ENCODE results near the gene ANXA8.

The ANXA8 gene

GRCh38 chr10:47454008-47454779 is 29.7 kb downstream of the ANXA8 start:
- no peak for TF ChIP-seq ZNF274 (IDR thresholded peaks at IDR 0.05; ENCODE audit: low read depth, low read length)
- no peak for TF ChIP-seq SUZ12 (IDR thresholded peaks at IDR 0.05; ENCODE audit: extremely low read depth, insufficient read depth, insufficient read length)
- Histone ChIP-seq H3K4me3 (ENCODE audit: insufficient read length, low read depth) (no peak overlapping the region), H3K27me3 (ENCODE audit: insufficient read depth, insufficient read length) (no peaks in the 10 kb centered on the region), H3K9me3 (ENCODE audit: insufficient read depth, low read length) (no peaks in the 10 kb centered on the region), H3K9ac (ENCODE audit: insufficient read length, low read depth) (no peak overlapping the region), H3K36me3 (ENCODE audit: insufficient read depth, insufficient read length, low read length) (no peaks in the 10 kb centered on the region), H3K4me1 (ENCODE audit: insufficient read depth, insufficient read length) (peaks cover 9% of the 10 kb centered on the region)
- DNase-seq (ENCODE audit: low read depth, low spot score) = no peak

GRCh38 chr10:47453141-47454007 is 30.5 kb downstream of the ANXA8 start:
- H3K9ac ChIP-seq (ENCODE audit: insufficient read length, low read depth) = no peak overlapping the region
- TF ChIP-seq SUZ12 (IDR thresholded peaks at IDR 0.05; ENCODE audit: extremely low read depth, insufficient read depth, insufficient read length) (no peak), ZNF274 (IDR thresholded peaks at IDR 0.05; ENCODE audit: low read depth, low read length) (no peak), YY1 (IDR thresholded peaks at IDR 0.05; ENCODE audit: insufficient read depth, insufficient read length) (no peak)
- H3K4me3 ChIP-seq (ENCODE audit: insufficient read length, low read depth) = no peak overlapping the region
- no peaks in the 10 kb centered on the region for H3K9me3 ChIP-seq (ENCODE audit: insufficient read depth, low read length)
- peaks cover 9% of the 10 kb centered on the region for H3K4me1 ChIP-seq (ENCODE audit: insufficient read depth, insufficient read length)
- H3K36me3 ChIP-seq (ENCODE audit: insufficient read depth, insufficient read length, low read length) = no peaks in the 10 kb centered on the region
- DNase-seq (ENCODE audit: low read depth, low spot score) = no peak
- H3K27me3 ChIP-seq (ENCODE audit: insufficient read depth, insufficient read length) = no peaks in the 10 kb centered on the region

DNA sequence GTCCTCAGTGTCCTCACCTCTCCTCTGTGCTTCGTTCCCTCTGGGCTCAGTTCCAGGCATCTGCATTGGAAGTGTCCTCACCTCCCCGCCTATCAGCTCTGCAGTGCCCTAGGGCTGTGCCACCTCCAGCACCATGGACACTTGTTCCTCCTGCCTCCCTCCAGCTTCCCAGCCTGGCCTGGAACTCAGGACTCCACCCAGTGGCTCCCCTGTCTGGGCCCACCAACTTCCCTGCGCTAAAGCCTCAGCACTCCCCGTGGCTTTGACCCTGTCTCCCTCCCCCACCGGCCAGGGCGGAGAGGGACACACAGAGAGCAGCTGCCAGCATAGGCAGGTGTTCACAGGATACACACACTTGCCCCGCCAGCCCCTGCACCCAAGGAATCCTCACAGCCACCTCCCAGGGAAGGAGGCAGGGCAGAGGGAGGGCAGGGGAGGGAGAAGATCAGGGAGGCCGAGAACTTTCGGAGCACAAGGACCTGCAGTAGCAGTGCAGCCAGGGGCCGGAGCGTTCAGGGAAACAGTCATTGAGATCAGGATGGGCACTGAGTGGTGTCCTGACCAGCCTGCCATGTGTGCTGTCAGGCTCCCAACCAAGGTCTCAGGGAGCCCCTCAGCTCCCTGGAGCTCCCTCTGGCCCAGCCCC is 31.3 kb downstream of the ANXA8 start:
- TF ChIP-seq SUZ12 (IDR thresholded peaks at IDR 0.05; ENCODE audit: extremely low read depth, insufficient read depth, insufficient read length) = no peak
- TF ChIP-seq YY1 (IDR thresholded peaks at IDR 0.05; ENCODE audit: insufficient read depth, insufficient read length) = no peak
- TF ChIP-seq ZNF274 (IDR thresholded peaks at IDR 0.05; ENCODE audit: low read depth, low read length) = no peak
- Histone ChIP-seq H3K4me1 (ENCODE audit: insufficient read depth, insufficient read length) (peaks cover 9% of the 10 kb centered on the region), H3K4me3 (ENCODE audit: insufficient read length, low read depth) (no peak overlapping the region), H3K9me3 (ENCODE audit: insufficient read depth, low read length) (no peaks in the 10 kb centered on the region), H3K9ac (ENCODE audit: insufficient read length, low read depth) (no peak overlapping the region), H3K27me3 (ENCODE audit: insufficient read depth, insufficient read length) (no peaks in the 10 kb centered on the region), H3K36me3 (ENCODE audit: insufficient read depth, insufficient read length, low read length) (no peaks in the 10 kb centered on the region)
- DNase-seq (ENCODE audit: low read depth, low spot score) = no peak

- Histone ChIP-seq H3K9ac (ENCODE audit: insufficient read length, low read depth) (no peak overlapping the region), H3K9me3 (ENCODE audit: insufficient read depth, low read length) (no peaks in the 10 kb centered on the region), H3K27me3 (ENCODE audit: insufficient read depth, insufficient read length) (no peaks in the 10 kb centered on the region), H3K4me1 (ENCODE audit: insufficient read depth, insufficient read length) (peaks cover 9% of the 10 kb centered on the region), H3K36me3 (ENCODE audit: insufficient read depth, insufficient read length, low read length) (no peaks in the 10 kb centered on the region), H3K4me3 (ENCODE audit: insufficient read length, low read depth) (no peak overlapping the region)
- DNase-seq (ENCODE audit: low read depth, low spot score) = no peak
- no peak for TF ChIP-seq ZNF274 (IDR thresholded peaks at IDR 0.05; ENCODE audit: low read depth, low read length)
- no peak for TF ChIP-seq YY1 (IDR thresholded peaks at IDR 0.05; ENCODE audit: insufficient read depth, insufficient read length)
- TF ChIP-seq SUZ12 (IDR thresholded peaks at IDR 0.05; ENCODE audit: extremely low read depth, insufficient read depth, insufficient read length) = no peak
Observed at GRCh38 chr10:47451998-47452494, 31.9 kb downstream of the ANXA8 start.

DNA sequence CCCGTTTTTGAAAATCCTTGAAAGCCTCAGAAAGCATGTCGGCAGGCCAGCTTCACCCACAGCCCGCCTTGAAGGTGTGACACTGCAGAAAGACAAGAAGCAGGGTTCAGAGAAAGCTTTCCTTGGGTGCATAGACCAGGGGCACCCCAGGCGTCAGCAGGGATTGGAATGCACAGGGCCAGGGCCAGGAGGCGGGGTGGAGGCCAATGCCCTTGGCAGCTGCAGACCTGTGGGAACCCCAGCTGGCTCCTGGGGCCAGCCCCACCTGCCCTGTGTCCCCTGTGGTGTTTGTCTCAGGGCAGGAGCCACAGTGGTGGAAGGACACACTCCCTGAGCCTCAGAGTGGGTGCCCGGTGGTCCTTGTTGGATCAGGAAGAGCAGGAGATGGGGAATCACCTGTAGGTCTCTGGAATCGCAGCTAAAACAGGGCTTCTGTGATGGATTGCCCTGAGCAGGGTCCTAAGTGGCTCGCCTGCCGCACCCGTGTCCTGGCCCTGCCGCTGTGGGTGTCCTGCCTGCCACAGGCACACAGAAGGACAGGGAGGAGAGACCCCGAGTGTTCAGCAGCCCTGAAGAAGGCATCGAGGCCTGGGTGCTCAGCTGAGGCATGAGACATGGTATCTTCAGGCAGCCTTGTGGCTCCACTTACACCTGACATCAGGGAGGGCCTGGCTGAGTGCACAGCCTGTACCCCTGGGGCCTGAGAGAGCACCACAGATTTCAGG is 32.5 kb downstream of the ANXA8 start:
- DNase-seq (ENCODE audit: low read depth, low spot score) = no peak
- H3K4me1 ChIP-seq (ENCODE audit: insufficient read depth, insufficient read length) = peaks cover 9% of the 10 kb centered on the region
- H3K27me3 ChIP-seq (ENCODE audit: insufficient read depth, insufficient read length) = no peaks in the 10 kb centered on the region
- peaks cover 2% of the 10 kb centered on the region; the same call in 1 of the 2 replicates for H3K9me3 ChIP-seq (ENCODE audit: insufficient read depth, low read length)
- no peak overlapping the region for H3K4me3 ChIP-seq (ENCODE audit: insufficient read length, low read depth)
- TF ChIP-seq SUZ12 (IDR thresholded peaks at IDR 0.05; ENCODE audit: extremely low read depth, insufficient read depth, insufficient read length) = no peak
- no peak for TF ChIP-seq ZNF274 (IDR thresholded peaks at IDR 0.05; ENCODE audit: low read depth, low read length)
- no peak for TF ChIP-seq YY1 (IDR thresholded peaks at IDR 0.05; ENCODE audit: insufficient read depth, insufficient read length)
- H3K9ac ChIP-seq (ENCODE audit: insufficient read length, low read depth) = no peak overlapping the region
- no peaks in the 10 kb centered on the region for H3K36me3 ChIP-seq (ENCODE audit: insufficient read depth, insufficient read length, low read length)

- Histone ChIP-seq H3K9me3 (ENCODE audit: insufficient read depth, low read length) (peaks cover 12% of the 10 kb centered on the region), H3K4me1 (ENCODE audit: insufficient read depth, insufficient read length) (peaks cover 9% of the 10 kb centered on the region), H3K4me3 (ENCODE audit: insufficient read length, low read depth) (no peak overlapping the region), H3K36me3 (ENCODE audit: insufficient read depth, insufficient read length, low read length) (no peaks in the 10 kb centered on the region), H3K27me3 (ENCODE audit: insufficient read depth, insufficient read length) (no peaks in the 10 kb centered on the region), H3K9ac (ENCODE audit: insufficient read length, low read depth) (no peak overlapping the region)
- no peak for DNase-seq (ENCODE audit: low read depth, low spot score)
- TF ChIP-seq ZNF274 (IDR thresholded peaks at IDR 0.05; ENCODE audit: low read depth, low read length) (no peak), SUZ12 (IDR thresholded peaks at IDR 0.05; ENCODE audit: extremely low read depth, insufficient read depth, insufficient read length) (no peak), YY1 (IDR thresholded peaks at IDR 0.05; ENCODE audit: insufficient read depth, insufficient read length) (no peak)
Observed at GRCh38 chr10:47450442-47450841, 33.5 kb downstream of the ANXA8 start.
